DOHH2 (cell line): ENCODE measurements around the gene CYP4F11.

ENCODE experiments used
- EZH2phosphoT487 ChIP-seq: fragments of 200-600 bp; sonication (generic); IDR thresholded peaks from 2 replicates; pipeline ENCODE4 v1.6.1; 2017; ENCODE audit warnings: borderline replicate concordance, mild to moderate bottlenecking, antibody characterized with exemption, low read length, moderate library complexity, mixed read lengths
- TF ChIP-seq, protein P1 (sequence below): fragments of 200-600 bp; sonication (generic); IDR thresholded peaks from one replicate; pipeline ENCODE4 v1.5.1; 2014; ENCODE audit warnings: antibody characterized with exemption, mild to moderate bottlenecking, low read depth, low read length; ENCODE audit not compliant: poor library complexity, severe bottlenecking

- TF ChIP-seq, protein P1, sequence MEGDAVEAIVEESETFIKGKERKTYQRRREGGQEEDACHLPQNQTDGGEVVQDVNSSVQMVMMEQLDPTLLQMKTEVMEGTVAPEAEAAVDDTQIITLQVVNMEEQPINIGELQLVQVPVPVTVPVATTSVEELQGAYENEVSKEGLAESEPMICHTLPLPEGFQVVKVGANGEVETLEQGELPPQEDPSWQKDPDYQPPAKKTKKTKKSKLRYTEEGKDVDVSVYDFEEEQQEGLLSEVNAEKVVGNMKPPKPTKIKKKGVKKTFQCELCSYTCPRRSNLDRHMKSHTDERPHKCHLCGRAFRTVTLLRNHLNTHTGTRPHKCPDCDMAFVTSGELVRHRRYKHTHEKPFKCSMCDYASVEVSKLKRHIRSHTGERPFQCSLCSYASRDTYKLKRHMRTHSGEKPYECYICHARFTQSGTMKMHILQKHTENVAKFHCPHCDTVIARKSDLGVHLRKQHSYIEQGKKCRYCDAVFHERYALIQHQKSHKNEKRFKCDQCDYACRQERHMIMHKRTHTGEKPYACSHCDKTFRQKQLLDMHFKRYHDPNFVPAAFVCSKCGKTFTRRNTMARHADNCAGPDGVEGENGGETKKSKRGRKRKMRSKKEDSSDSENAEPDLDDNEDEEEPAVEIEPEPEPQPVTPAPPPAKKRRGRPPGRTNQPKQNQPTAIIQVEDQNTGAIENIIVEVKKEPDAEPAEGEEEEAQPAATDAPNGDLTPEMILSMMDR = no peak
- TF ChIP-seq EZH2phosphoT487 = no peak
These were observed 42.9 kb downstream of the CYP4F11 start for GRCh38 chr19:15891434-15891833.
